Osteocyte (in vitro differentiated cells): ENCODE results near the gene KIF20A. TPM values are rescaled to one million over a fixed set of nuclear protein-coding genes. Genes with fewer than 3 reads are reported as not detected.

Experiments used
- DNase-seq: peaks from one replicate; pipeline ENCODE4 v3.0.0; 2021; ENCODE audit warnings: mixed read lengths; ENCODE audit not compliant: unreplicated experiment; ENCODE audit errors: extremely low spot score
- H3K27ac Mint-ChIP-seq: one replicate; pipeline ENCODE4 v1.8.0; 2021; ENCODE audit warnings: mild to moderate bottlenecking, mixed read lengths; ENCODE audit not compliant: unreplicated experiment
- H3K27me3 Mint-ChIP-seq: one replicate; pipeline ENCODE4 v1.8.0; 2021; ENCODE audit warnings: mixed read lengths; ENCODE audit not compliant: unreplicated experiment
- H3K36me3 Mint-ChIP-seq: one replicate; pipeline ENCODE4 v1.8.0; 2021; ENCODE audit warnings: mixed read lengths; ENCODE audit not compliant: unreplicated experiment
- H3K4me1 Mint-ChIP-seq: one replicate; pipeline ENCODE4 v1.8.0; 2021; ENCODE audit warnings: mixed read lengths; ENCODE audit not compliant: unreplicated experiment
- H3K4me3 Mint-ChIP-seq: one replicate; pipeline ENCODE4 v1.8.0; 2021; ENCODE audit warnings: mild to moderate bottlenecking, moderate library complexity, mixed read lengths; ENCODE audit not compliant: unreplicated experiment
- H3K9me3 Mint-ChIP-seq: one replicate; pipeline ENCODE4 v1.8.0; 2021; ENCODE audit warnings: mixed read lengths; ENCODE audit not compliant: unreplicated experiment
- CTCF ChIP-seq: fragments of 200-600 bp; sonication (generic); IDR thresholded peaks from 2 replicates; pipeline ENCODE4 v1.5.0; 2021; ENCODE audit warnings: antibody characterized with exemption, mild to moderate bottlenecking, moderate library complexity
- total RNA-seq: library from RNA; stranded (reverse); gene quantifications from 2 replicates; pipeline ENCODE4 v1.2.1, GENCODE V29; 2021

The KIF20A gene
- total RNA-seq, 1 donor from 2014 or later = 16.4 TPM

- H3K36me3 Mint-ChIP-seq = no peaks in the 10 kb centered on the region
Observed at GRCh38 chr5:138234651-138235050, 55.7 kb downstream of the KIF20A start.

More at GRCh38 chr5:138234651-138235050, 55.7 kb downstream of the KIF20A start:
- no peak overlapping the region for H3K4me3 Mint-ChIP-seq
- peaks cover 16% of the 10 kb centered on the region for H3K27me3 Mint-ChIP-seq
- no peak overlapping the region for H3K27ac Mint-ChIP-seq
- DNase-seq = no peak
- H3K9me3 Mint-ChIP-seq = no peaks in the 10 kb centered on the region
- no peak for TF ChIP-seq CTCF
- H3K4me1 Mint-ChIP-seq = peaks cover 2% of the 10 kb centered on the region

Other genes with a start within 250 kb of the KIF20A start
- 42.7 and 44.4 TPM in 2 replicates for gene FAM13B, start 146.0 kb upstream of the KIF20A start, total RNA-seq
- not detected in 2 replicates for gene WNT8A, start 95.1 kb upstream of the KIF20A start, total RNA-seq
- 1.7 and 2.4 TPM in 2 replicates for gene NME5, start 39.7 kb upstream of the KIF20A start, total RNA-seq
- 68.3 and 71.6 TPM in 2 replicates for gene BRD8, start 482 bp upstream of the KIF20A start, total RNA-seq
- 36.7 and 37.6 TPM in 2 replicates for gene CDC23, start 34.2 kb downstream of the KIF20A start, total RNA-seq
- 0.18 TPM in 1 of 2 replicates, not detected in the other for gene GFRA3, start 95.5 kb downstream of the KIF20A start, total RNA-seq
- gene CDC25C, start 152.7 kb downstream of the KIF20A start, total RNA-seq = 1.9 and 2.2 TPM in 2 replicates
- gene FAM53C, start 159.2 kb downstream of the KIF20A start, total RNA-seq = 45.6 and 45.7 TPM in 2 replicates
- 65.2 and 67.4 TPM in 2 replicates for gene KDM3B, start 173.6 kb downstream of the KIF20A start, total RNA-seq